HL-60 (cell line): ENCODE measurements around the gene SETBP1.
A peak's percentile ranks its signal among the peaks of the same experiment; 100 is the strongest.

Experiments
- CTCF ChIP-seq: IDR thresholded peaks from one replicate; pipeline ENCODE4 v1.5.1; 2011; ENCODE audit warnings: low read length, control low read depth, inconsistent platforms; ENCODE audit not compliant: insufficient read depth
- GABPA ChIP-seq: IDR thresholded peaks from 2 replicates; pipeline ENCODE4 v1.6.1; 2012; ENCODE audit warnings: low read depth
- POLR2AphosphoS5 ChIP-seq: IDR thresholded peaks from 2 replicates; pipeline ENCODE4 v1.6.1; 2012; ENCODE audit warnings: low read depth
- REST ChIP-seq: IDR thresholded peaks from 2 replicates; pipeline ENCODE4 v1.6.1; 2012; ENCODE audit warnings: low read depth; ENCODE audit not compliant: insufficient replicate concordance
- SPI1 ChIP-seq: IDR thresholded peaks from 2 replicates; pipeline ENCODE4 v1.6.1; 2012; ENCODE audit warnings: low read depth, mild to moderate bottlenecking, borderline replicate concordance

- TF ChIP-seq SPI1: peak; percentile 72
- TF ChIP-seq GABPA: no peak
- no peak for TF ChIP-seq REST
- TF ChIP-seq CTCF: no peak
- peak; percentile 53 for TF ChIP-seq POLR2AphosphoS5
Measured at GRCh38 chr18:45106331-45106774, 425.7 kb downstream of the SETBP1 start.
